ENCODE data around the gene TADA3. TPM values are rescaled to one million over a fixed set of nuclear protein-coding genes. Genes with fewer than 3 reads are reported as not detected.

TADA3 gene
- 10 to 100 TPM; 66.1 to 73.4 (median 70.1) TPM for total RNA-seq

- peaks cover 0 to 11% of the 10 kb centered on the region in 2 donors for H3K4me1 ChIP-seq
- peak within 1 kb of the TSS; percentile 91 to 100 (median 100) for H3K4me3 ChIP-seq
- H3K27me3 ChIP-seq = no peaks in the 10 kb centered on the region
- peak; percentile 87 to 88 for DNase-seq (ENCODE audit: low spot score in 2 of 2)
- H3K9me3 ChIP-seq = no peaks in the 10 kb centered on the region
- intact Hi-C loops (cut with DNase I; ENCODE audit: low total_unique reads) = loop anchor here (5.0 to 10.0 kb wide), 2 partner anchors 398 to 1550 kb away; partner anchors contain the start of gene SETD5
- no peaks in the 10 kb centered on the region for H3K36me3 ChIP-seq
- TF ChIP-seq POLR2A (IDR thresholded peaks at IDR 0.05) = peak; percentile 67
- peak; percentile 73 to 80 (median 75) for TF ChIP-seq POLR2AphosphoS5 (IDR thresholded peaks at IDR 0.05)
- peak in 2 of 3 donors; percentile 28 to 40 for TF ChIP-seq CTCF (IDR thresholded peaks at IDR 0.05)
- peak within 1 kb of the TSS; percentile 99 for H3K27ac ChIP-seq
Measured at GRCh38 chr3:9792405-9793160, at the start of gene TADA3, which contains the start of gene ARPC4. Gene TADA3, minus strand, starts transcription at chr3:9792473. Its CDS starts 1,007 bp downstream, at chr3:9791466. Gene ARPC4, plus strand, starts transcription at chr3:9793082. Its CDS starts 40 bp downstream, at chr3:9793122.

DNA sequence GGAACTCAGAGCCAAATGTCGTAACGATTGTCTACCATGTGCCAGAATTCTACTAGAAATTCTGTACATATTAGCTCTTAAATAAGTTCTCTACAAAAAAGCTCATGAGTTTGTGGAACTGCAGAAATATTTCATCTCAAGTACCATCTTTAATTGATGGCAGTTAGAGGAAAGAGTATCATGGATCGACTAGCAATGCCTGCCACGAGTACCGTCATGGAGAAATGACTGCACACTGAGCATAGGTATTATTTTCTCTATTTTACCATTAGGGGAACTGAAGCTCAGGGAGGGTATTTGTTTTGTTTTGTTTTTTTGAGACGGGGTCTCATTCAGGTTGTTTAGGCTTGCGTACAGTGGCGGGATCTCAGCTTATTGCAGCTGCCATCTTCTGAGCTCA is 48.7 kb upstream of the TADA3 start:
- intact Hi-C loops (cut with DNase I; ENCODE audit: low total_unique reads) = loop anchor here (10.0 kb wide), 1 partner anchor 104 kb away; no protein-coding TSS in a partner anchor
- H3K36me3 ChIP-seq = no peaks in the 10 kb centered on the region
- no peak for TF ChIP-seq POLR2A (IDR thresholded peaks at IDR 0.05)
- no peak for TF ChIP-seq CTCF (IDR thresholded peaks at IDR 0.05)
- no peak for TF ChIP-seq POLR2AphosphoS5 (IDR thresholded peaks at IDR 0.05)
- peaks cover 0 to 3% of the 10 kb centered on the region in 2 donors for H3K4me1 ChIP-seq
- H3K9me3 ChIP-seq = no peaks in the 10 kb centered on the region
- no peaks in the 10 kb centered on the region for H3K27me3 ChIP-seq
- DNase-seq (ENCODE audit: low spot score in 2 of 2) = no peak
- H3K27ac ChIP-seq = no peak overlapping the region
- no peak overlapping the region for H3K4me3 ChIP-seq

- intact Hi-C loops (cut with DNase I; ENCODE audit: low total_unique reads) = no loop called here
- H3K4me3 ChIP-seq = no peak overlapping the region
Measured at GRCh38 chr3:9838856-9839255, 46.6 kb upstream of the TADA3 start.

GRCh38 chr3:9837701-9838582 is 45.7 kb upstream of the TADA3 start:
- no peaks in the 10 kb centered on the region for H3K36me3 ChIP-seq
- intact Hi-C loops (cut with DNase I; ENCODE audit: low total_unique reads) = no loop called here
- no peak overlapping the region for H3K4me3 ChIP-seq

More at GRCh38 chr3:9838856-9839255, 46.6 kb upstream of the TADA3 start:
- Histone ChIP-seq H3K9me3 (no peaks in the 10 kb centered on the region), H3K36me3 (no peaks in the 10 kb centered on the region), H3K4me1 (peaks cover 0 to 3% of the 10 kb centered on the region in 2 donors), H3K27me3 (no peaks in the 10 kb centered on the region), H3K27ac (no peak overlapping the region)
- no peak for DNase-seq (ENCODE audit: low spot score in 2 of 2)
- no peak for TF ChIP-seq CTCF (IDR thresholded peaks at IDR 0.05)
- no peak for TF ChIP-seq POLR2AphosphoS5 (IDR thresholded peaks at IDR 0.05)
- no peak for TF ChIP-seq POLR2A (IDR thresholded peaks at IDR 0.05)

More at GRCh38 chr3:9837701-9838582, 45.7 kb upstream of the TADA3 start:
- DNase-seq (ENCODE audit: low spot score in 2 of 2) = no peak
- no peaks in the 10 kb centered on the region for H3K27me3 ChIP-seq
- TF ChIP-seq POLR2A (IDR thresholded peaks at IDR 0.05) (no peak), POLR2AphosphoS5 (IDR thresholded peaks at IDR 0.05) (no peak), CTCF (IDR thresholded peaks at IDR 0.05) (no peak)
- H3K4me1 ChIP-seq = peaks cover 0 to 3% of the 10 kb centered on the region in 2 donors
- H3K9me3 ChIP-seq = no peaks in the 10 kb centered on the region
- H3K27ac ChIP-seq = no peak overlapping the region

Measured in breast epithelium (tissue), 4 donors.